Measurements from ENCODE around the gene LHX8. TPM values are rescaled to one million over a fixed set of nuclear protein-coding genes. Genes with fewer than 3 reads are reported as not detected.

LHX8 gene
- total and polyA plus RNA-seq, 9 of the 15 experiments (the other 6 are each of a cell fraction or from before 2014, with no cell fraction given), result not detected

GRCh38 chr1:75136921-75137641 is 2.9 kb downstream of the LHX8 start:
- H3K4me1 ChIP-seq (replicated peaks in 1 of 2; ENCODE audit: control insufficient read depth in 2 of 2, insufficient read depth in 2 of 2, low read length in 2 of 2), result peaks cover 0 to 10% of the 10 kb centered on the region in 2 experiments; a peak in 1 of 5 replicates
- no peak for DNase-seq (ENCODE audit: extremely low read depth in 1 of 4, low spot score in 3 of 4)
- H3K27me3 ChIP-seq (ENCODE audit: control insufficient read depth in 2 of 2, insufficient read depth in 2 of 2, low read length in 2 of 2), result peaks cover 43 to 46% of the 10 kb centered on the region in 2 experiments
- no TSS peak for BruUV-seq (replicated peaks)
- no peak overlapping the region for H2AFZ ChIP-seq (ENCODE audit: low read depth, low read length)
- intact Hi-C loops (cut with micrococcal nuclease) (no loop called here), in situ Hi-C loops (cut with MboI) (no loop called here)
- H3K4me2 ChIP-seq (ENCODE audit: insufficient read depth, low read length), result no peak overlapping the region
- H3K79me2 ChIP-seq (ENCODE audit: control insufficient read depth, insufficient read depth, low read length), result no peaks in the 10 kb centered on the region
- H3K9me3 ChIP-seq (replicated peaks; ENCODE audit: control insufficient read depth, insufficient read depth, low read depth, low read length), result no peaks in the 10 kb centered on the region
- ATAC-seq, result no peak
- no peaks in the 10 kb centered on the region for H3K36me3 ChIP-seq (ENCODE audit: control insufficient read depth, insufficient read depth, low read length)
- H3K9ac ChIP-seq (ENCODE audit: insufficient read depth in 1 of 2, low read depth in 2 of 2, low read length in 2 of 2), result no peak overlapping the region
- no peak overlapping the region for H3K4me3 ChIP-seq
- FAIRE-seq, result no peak
- H3K27ac ChIP-seq (ENCODE audit: extremely low read depth, low read depth, low read length), result no peak overlapping the region
- WGBS (ENCODE audit: insufficient coverage, low coverage, missing lambda C conversion rate), result 9% methylated on average over 14 of the region's 37 CpGs
- POLR2A ChIA-PET, result no interaction called here
- no peaks in the 10 kb centered on the region for H3K9me1 ChIP-seq (ENCODE audit: control insufficient read depth, insufficient read depth, low read length)
- CTCF ChIA-PET (ENCODE audit: low intra/inter-chr PET ratio), result no interaction called here
- no peaks in the 10 kb centered on the region for H4K20me1 ChIP-seq (replicated peaks; ENCODE audit: control insufficient read depth, insufficient read depth, low read length)
- TF ChIP-seq CHD7 (IDR thresholded peaks at IDR 0.05; ENCODE audit: low read depth, low read length) (no peak), STAG1 (CRISPR knock-in tag; IDR thresholded peaks at IDR 0.05; ENCODE audit: borderline replicate concordance) (no peak), RFX5 (IDR thresholded peaks at IDR 0.05; ENCODE audit: low read depth, low read length) (no peak), ZNF146 (CRISPR knock-in tag; IDR thresholded peaks at IDR 0.05; ENCODE audit: unreplicated experiment) (no peak), BRCA1 (IDR thresholded peaks at IDR 0.05) (no peak), BRCA1 (CRISPR knock-in tag; IDR thresholded peaks at IDR 0.05) (no peak), ZMIZ1 (IDR thresholded peaks at IDR 0.05; ENCODE audit: low read depth in 2 of 2, low read length in 2 of 2) (no peak)
